GM23338 (cell line): ENCODE results near the gene CDK5RAP2. TPM values are rescaled to one million over a fixed set of nuclear protein-coding genes. Genes with fewer than 3 reads are reported as not detected.

ENCODE experiments used
- ATAC-seq: fragments of 200-7000 bp; cut with Tn5 transposase; 3 replicates; pipeline ENCODE4 v1.9.1; 2020
- DNase-seq: peaks from one replicate; pipeline ENCODE4 v3.0.0-alpha.2; 2015; ENCODE audit warnings: low spot score
- H2AFZ ChIP-seq: fragments of 200-600 bp; sonication (generic); 2 replicates; pipeline ENCODE4 v1.8.0; 2016; ENCODE audit warnings: antibody characterized with exemption, mild to moderate bottlenecking, moderate library complexity
- H3F3A ChIP-seq: fragments of 200-600 bp; sonication (generic); replicated peaks from 2 replicates; pipeline ENCODE4 v1.8.0; 2017; ENCODE audit warnings: antibody characterized with exemption, mixed run types, low read depth
- H3K27ac ChIP-seq: fragments of 200-600 bp; sonication (generic); 2 replicates; pipeline ENCODE4 v1.6.1; 2016; ENCODE audit warnings: low read depth
- H3K27me3 ChIP-seq: fragments of 200-600 bp; sonication (generic); 2 replicates; pipeline ENCODE4 v1.8.0; 2016; ENCODE audit warnings: mild to moderate bottlenecking, mixed run types, moderate library complexity; ENCODE audit not compliant: insufficient read depth
- H3K36me3 ChIP-seq: fragments of 200-600 bp; sonication (generic); 2 replicates; pipeline ENCODE4 v1.8.0; 2016; ENCODE audit warnings: mild to moderate bottlenecking; ENCODE audit not compliant: insufficient read depth
- H3K4me1 ChIP-seq: fragments of 200-600 bp; sonication (generic); 2 replicates; pipeline ENCODE4 v1.8.0; 2016; ENCODE audit warnings: mild to moderate bottlenecking, moderate library complexity; ENCODE audit not compliant: insufficient read depth
- H3K4me2 ChIP-seq: fragments of 200-600 bp; sonication (generic); 2 replicates; pipeline ENCODE4 v1.7.1; 2017; ENCODE audit warnings: mixed run types
- H3K4me3 ChIP-seq: fragments of 200-600 bp; sonication (generic); 2 replicates; pipeline ENCODE4 v1.6.1; 2016; ENCODE audit warnings: mixed run types
- H3K79me2 ChIP-seq: fragments of 200-600 bp; sonication (generic); replicated peaks from 2 replicates; pipeline ENCODE4 v1.8.0; 2017; ENCODE audit warnings: mild to moderate bottlenecking; ENCODE audit not compliant: insufficient read depth
- H3K9me2 ChIP-seq: fragments of 200-600 bp; sonication (generic); 2 replicates; pipeline ENCODE4 v1.8.0; 2017; ENCODE audit not compliant: insufficient read depth
- H4K20me1 ChIP-seq: fragments of 200-600 bp; sonication (generic); replicated peaks from 2 replicates; pipeline ENCODE4 v1.8.0; 2017; ENCODE audit warnings: mild to moderate bottlenecking; ENCODE audit not compliant: insufficient read depth
- H3K27ac Mint-ChIP-seq: 2 replicates; pipeline ENCODE4 v1.8.0; 2020; ENCODE audit warnings: inconsistent platforms, mild to moderate bottlenecking, moderate library complexity, mixed read lengths
- H3K27me3 Mint-ChIP-seq: 3 replicates; pipeline ENCODE4 v1.8.0; 2022; ENCODE audit warnings: low read depth, mild to moderate bottlenecking, moderate library complexity, mixed read lengths, inconsistent platforms; ENCODE audit not compliant: insufficient read depth, poor library complexity
- H3K36me3 Mint-ChIP-seq: 3 replicates; pipeline ENCODE4 v1.8.0; 2021; ENCODE audit warnings: low read depth, mild to moderate bottlenecking, inconsistent platforms, moderate library complexity, mixed read lengths
- H3K4me1 Mint-ChIP-seq: 3 replicates; pipeline ENCODE4 v1.8.0; 2020; ENCODE audit warnings: mild to moderate bottlenecking, inconsistent platforms, mixed read lengths
- H3K4me3 Mint-ChIP-seq: 3 replicates; pipeline ENCODE4 v1.8.0; 2021; ENCODE audit warnings: moderate library complexity, mild to moderate bottlenecking, inconsistent platforms, mixed read lengths
- H3K9me3 Mint-ChIP-seq: 3 replicates; pipeline ENCODE4 v1.8.0; 2020; ENCODE audit warnings: moderate library complexity, mild to moderate bottlenecking, inconsistent platforms, mixed read lengths
- CREB1 ChIP-seq: fragments of 250-450 bp; sonication (Bioruptor Pico); IDR thresholded peaks from 2 replicates; pipeline ENCODE4 v1.5.0; 2020; ENCODE audit warnings: low read depth, mild to moderate bottlenecking, moderate library complexity
- JUNB ChIP-seq: IDR thresholded peaks from one replicate; pipeline ENCODE4 v1.6.1; 2016; ENCODE audit warnings: antibody characterized with exemption; ENCODE audit not compliant: unreplicated experiment
- POLR2AphosphoS5 ChIP-seq: IDR thresholded peaks from 2 replicates; pipeline ENCODE4 v1.6.1; 2016; ENCODE audit warnings: antibody characterized with exemption, low read depth
- STAT1 ChIP-seq: IDR thresholded peaks from one replicate; pipeline ENCODE4 v1.6.1; 2016; ENCODE audit warnings: antibody characterized with exemption; ENCODE audit not compliant: unreplicated experiment
- ZNF462 ChIP-seq: fragments of 250-450 bp; sonication (Bioruptor Pico); IDR thresholded peaks from 2 replicates; pipeline ENCODE4 v1.5.0; 2020; ENCODE audit warnings: mild to moderate bottlenecking, moderate library complexity
- polyA plus RNA-seq: library from polyadenylated mRNA; unstranded; fragments of >200 nt; fragmentation: Nextera tagmentation; extraction: Ambion mirVana; gene quantifications from 2 replicates; pipeline ENCODE4 v1.2.1, GENCODE V29; 2016
- total RNA-seq: library from RNA; depleted of rRNA; stranded (reverse); fragments of >200 nt; shearing (Covaris generic); gene quantifications from 2 replicates; pipeline ENCODE4 v1.2.3, GENCODE V29; 2014
- TF ChIP-seq, protein P1 (sequence below): IDR thresholded peaks from one replicate; pipeline ENCODE4 v1.6.1; 2018; ENCODE audit warnings: antibody characterized with exemption; ENCODE audit not compliant: unreplicated experiment

The CDK5RAP2 gene
- total and polyA plus RNA-seq, 2 experiments from 2014 or later: 50.7 to 65.7 TPM

DNA sequence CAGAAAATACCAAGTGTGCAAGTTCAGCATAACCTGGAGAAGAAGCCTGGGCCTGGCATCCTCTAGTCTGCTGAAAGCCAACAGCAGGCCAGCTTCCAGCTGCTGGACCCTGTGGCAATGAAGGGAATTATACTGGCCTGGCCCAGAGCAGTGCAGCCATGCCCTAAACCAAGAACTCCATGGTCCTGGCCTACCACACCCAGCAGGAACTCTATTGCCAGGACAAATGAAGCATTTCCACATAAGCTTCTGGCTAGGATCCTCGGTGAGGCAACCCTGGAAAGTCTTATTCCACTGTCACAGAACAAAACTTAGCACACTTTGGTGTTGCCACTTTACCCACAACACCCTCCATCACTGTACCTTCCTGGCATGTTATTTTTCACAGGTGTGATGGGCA, 35.5 kb downstream of the CDK5RAP2 start (continued):
- TF ChIP-seq ZNF462 (CRISPR knock-in tag) (no peak), JUNB (no peak)
- TF ChIP-seq, protein P1, sequence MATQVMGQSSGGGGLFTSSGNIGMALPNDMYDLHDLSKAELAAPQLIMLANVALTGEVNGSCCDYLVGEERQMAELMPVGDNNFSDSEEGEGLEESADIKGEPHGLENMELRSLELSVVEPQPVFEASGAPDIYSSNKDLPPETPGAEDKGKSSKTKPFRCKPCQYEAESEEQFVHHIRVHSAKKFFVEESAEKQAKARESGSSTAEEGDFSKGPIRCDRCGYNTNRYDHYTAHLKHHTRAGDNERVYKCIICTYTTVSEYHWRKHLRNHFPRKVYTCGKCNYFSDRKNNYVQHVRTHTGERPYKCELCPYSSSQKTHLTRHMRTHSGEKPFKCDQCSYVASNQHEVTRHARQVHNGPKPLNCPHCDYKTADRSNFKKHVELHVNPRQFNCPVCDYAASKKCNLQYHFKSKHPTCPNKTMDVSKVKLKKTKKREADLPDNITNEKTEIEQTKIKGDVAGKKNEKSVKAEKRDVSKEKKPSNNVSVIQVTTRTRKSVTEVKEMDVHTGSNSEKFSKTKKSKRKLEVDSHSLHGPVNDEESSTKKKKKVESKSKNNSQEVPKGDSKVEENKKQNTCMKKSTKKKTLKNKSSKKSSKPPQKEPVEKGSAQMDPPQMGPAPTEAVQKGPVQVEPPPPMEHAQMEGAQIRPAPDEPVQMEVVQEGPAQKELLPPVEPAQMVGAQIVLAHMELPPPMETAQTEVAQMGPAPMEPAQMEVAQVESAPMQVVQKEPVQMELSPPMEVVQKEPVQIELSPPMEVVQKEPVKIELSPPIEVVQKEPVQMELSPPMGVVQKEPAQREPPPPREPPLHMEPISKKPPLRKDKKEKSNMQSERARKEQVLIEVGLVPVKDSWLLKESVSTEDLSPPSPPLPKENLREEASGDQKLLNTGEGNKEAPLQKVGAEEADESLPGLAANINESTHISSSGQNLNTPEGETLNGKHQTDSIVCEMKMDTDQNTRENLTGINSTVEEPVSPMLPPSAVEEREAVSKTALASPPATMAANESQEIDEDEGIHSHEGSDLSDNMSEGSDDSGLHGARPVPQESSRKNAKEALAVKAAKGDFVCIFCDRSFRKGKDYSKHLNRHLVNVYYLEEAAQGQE: no peak

DNA sequence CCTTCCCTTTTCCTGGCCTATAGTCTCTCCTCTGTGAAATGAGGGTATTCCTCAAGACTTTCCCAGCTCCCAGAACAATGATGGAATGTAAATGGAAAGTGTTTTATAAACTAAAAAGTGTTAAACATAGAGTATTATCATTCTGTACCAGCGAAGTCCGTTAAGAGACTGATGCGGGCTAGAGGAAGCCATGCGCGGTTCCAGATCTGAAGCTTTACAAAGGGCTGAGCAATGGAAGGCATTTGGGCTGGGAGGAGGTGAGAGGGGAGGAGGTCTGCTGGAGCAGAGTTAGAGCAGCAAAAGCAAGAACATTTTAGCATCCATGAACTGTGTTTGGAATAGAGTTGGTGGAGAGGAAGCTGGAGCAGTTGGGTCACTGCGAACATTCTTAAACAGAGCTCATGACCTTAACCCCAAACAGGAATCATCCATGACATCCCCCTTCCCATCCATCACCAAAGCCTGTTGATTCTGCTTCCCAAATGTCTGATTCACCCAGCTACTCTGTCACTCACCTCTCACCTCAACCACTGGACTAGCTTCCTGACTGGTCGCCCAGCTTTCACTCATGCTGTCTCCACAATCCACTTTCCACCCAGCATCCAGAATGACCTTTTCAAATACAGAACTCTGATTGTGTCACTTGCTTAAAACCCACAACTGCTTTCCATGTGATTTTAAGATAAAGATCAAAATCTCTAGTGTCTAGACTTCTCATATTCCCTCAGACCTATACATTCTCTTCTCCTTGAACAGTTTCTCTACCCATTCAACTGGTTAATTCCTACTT, 37.1 kb downstream of the CDK5RAP2 start:
- peaks cover 2% of the 10 kb centered on the region for H3K27me3 Mint-ChIP-seq
- peaks cover 48% of the 10 kb centered on the region for H3K36me3 Mint-ChIP-seq
- H3K4me1 Mint-ChIP-seq: peaks cover 8% of the 10 kb centered on the region
- Histone ChIP-seq H3K27ac (no peak overlapping the region), H3K36me3 (peaks cover 28% of the 10 kb centered on the region), H3F3A (no peaks in the 10 kb centered on the region), H3K4me3 (no peak overlapping the region), H3K9me2 (no peaks in the 10 kb centered on the region), H4K20me1 (peaks cover 19% of the 10 kb centered on the region; the same call in 1 of the 2 replicates), H2AFZ (no peak overlapping the region), H3K27me3 (no peaks in the 10 kb centered on the region), H3K4me1 (no peaks in the 10 kb centered on the region), H3K4me2 (no peak overlapping the region), H3K79me2 (no peaks in the 10 kb centered on the region; the same call in 1 of the 2 replicates)
- no peaks in the 10 kb centered on the region for H3K9me3 Mint-ChIP-seq
- DNase-seq: no peak
- no peak overlapping the region for H3K27ac Mint-ChIP-seq
- no peak for ATAC-seq
- H3K4me3 Mint-ChIP-seq: no peak overlapping the region
- TF ChIP-seq STAT1 (no peak), CREB1 (CRISPR knock-in tag) (no peak), POLR2AphosphoS5 (no peak)
